SIG-M5 treated with dmso at 0.1 percent for 504 hours (cell line): ENCODE results near the gene MRNIP.
"Not testable (repeated sequence)": the region's sequence is repeated elsewhere in the genome, so short reads cannot be mapped to it uniquely, and the experiment has no call there.

ENCODE experiments used
- DNase-seq: peaks from one replicate; lab custom pipeline; 2025; ENCODE audit not compliant: unreplicated experiment; lab: John Stamatoyannopoulos, UW

MRNIP gene

GRCh38 chr5:179840766-179841165 is 17.9 kb downstream of the MRNIP start:
- DNase-seq = no peak

GRCh38 chr5:179840321-179840720 is 18.3 kb downstream of the MRNIP start:
- DNase-seq = no peak

- no peak for DNase-seq
These were observed 19.0 kb downstream of the MRNIP start for GRCh38 chr5:179839328-179840256.

GRCh38 chr5:179837076-179838011 is 21.3 kb downstream of the MRNIP start:
- DNase-seq = no peak

- DNase-seq = no peak
These were observed 22.2 kb downstream of the MRNIP start for GRCh38 chr5:179836225-179837019.

DNA sequence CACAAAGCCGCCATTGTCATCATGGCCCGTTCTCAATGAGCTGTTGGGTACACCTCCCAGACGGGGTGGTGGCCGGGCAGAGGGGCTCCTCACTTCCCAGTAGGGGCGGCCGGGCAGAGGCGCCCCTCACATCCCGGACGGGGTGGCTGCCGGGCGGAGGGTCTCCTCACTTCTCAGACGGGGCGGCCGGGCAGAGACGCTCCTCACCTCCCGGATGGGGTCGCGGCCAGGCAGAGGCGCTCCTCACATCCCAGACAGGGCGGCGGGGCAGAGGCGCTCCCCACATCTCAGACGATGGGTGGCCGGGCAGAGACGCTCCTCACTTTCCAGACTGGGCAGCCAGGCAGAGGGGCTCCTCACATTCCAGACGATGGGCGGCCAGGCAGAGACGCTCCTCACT is 23.7 kb downstream of the MRNIP start:
- DNase-seq = not testable (repeated sequence)

- DNase-seq = no peak
These were observed 24.5 kb downstream of the MRNIP start for GRCh38 chr5:179834120-179834519.

- DNase-seq = no peak
These were observed 24.9 kb downstream of the MRNIP start for GRCh38 chr5:179833709-179834070.

- DNase-seq = no peak
These were observed 25.4 kb downstream of the MRNIP start for GRCh38 chr5:179833056-179833708.

GRCh38 chr5:179832039-179832745 is 26.4 kb downstream of the MRNIP start:
- DNase-seq = no peak

DNA sequence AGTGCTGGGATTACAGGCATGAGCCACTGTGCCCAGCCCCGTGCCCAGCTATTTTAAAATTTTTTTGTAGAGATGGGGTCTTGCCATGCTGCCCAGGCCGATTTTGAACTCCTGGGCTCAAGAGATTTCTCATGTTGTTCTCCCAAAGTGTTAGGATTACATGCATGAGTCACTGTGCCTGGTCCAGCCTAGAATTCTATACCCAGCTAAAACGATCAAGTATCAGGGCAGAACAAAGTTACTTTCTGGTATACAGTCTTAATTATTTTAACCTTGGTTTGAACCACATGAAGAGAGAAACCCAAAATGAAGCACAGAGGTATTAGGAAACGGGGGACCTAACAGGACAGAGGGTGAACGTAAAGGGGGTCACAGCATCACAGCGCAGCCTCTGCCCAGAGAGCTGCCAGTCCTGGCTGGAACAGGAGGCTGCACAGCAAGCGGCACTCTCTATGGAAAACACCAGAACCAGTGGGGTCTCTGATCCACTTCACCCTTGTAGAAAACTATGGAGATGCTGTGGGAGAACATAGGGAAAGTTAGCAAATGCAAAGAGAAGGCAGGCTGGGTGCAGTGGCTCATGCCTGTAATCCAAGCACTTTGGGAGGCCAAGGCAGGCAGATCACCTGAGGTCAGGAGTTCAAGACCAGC is 27.7 kb downstream of the MRNIP start:
- DNase-seq = no peak

DNA sequence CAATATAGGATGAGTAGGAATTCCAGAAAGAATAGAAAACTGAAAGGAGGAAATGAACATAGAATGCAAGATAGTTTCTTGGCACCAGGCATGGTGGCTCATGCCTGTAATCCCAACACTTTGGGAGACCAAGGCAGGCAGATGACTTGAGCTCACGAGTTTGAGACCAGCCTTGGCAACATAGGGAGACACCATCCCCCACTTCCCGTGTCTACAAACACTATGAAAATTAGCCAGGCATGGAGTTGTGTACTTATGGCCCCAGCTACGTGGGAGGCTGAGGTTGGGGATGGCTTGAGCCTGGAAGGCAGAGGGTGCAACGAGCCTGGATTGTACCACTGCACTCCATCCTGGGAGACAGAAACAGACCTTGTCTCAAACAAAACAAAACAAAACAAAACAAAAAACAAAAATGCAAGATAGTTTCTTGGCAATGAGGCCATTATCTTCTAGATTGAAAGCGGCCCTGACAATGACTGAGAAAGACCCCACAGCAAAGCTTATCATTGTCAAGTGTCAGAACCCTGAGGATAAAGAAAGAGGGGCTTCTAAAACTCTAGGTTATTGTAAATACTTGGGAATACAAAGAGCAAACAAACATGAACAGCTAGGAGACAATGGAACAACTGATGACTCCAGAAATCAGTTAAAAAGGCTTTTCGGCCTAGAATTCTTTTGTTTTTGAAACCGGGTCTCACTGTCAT is 28.7 kb downstream of the MRNIP start:
- no peak for DNase-seq

DNA sequence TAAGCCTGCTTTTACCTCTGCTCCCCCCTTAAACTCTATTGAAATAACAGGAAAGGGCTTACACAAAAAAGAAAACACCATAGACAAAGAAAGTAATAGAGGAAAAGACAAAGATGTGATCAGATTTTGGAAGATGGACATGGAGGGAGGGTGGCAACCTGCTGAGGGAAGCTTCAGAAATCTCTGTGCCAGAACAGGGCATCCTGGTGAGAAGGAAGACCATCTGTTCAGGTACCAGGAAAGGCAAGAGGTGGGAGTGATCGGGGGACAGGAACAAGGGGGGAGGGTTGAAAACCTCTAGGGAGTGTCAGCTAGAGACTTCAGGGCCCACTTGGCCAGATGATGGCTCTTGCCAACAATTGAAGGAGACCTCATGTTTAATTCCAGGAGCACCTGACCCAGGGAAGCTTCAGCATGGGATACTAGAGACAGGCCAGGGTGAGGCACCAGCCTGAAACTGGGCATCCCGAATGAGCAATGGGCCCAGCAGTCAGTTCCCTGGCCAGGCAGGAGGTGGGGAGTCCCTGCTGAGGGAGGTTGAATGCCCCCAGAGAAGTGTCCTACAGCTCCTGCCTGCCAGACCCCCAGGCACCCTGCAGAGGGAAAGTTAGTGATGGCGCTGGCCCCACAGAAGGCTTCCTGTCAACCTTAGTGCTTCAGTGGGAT is 29.7 kb downstream of the MRNIP start:
- no peak for DNase-seq

DNA sequence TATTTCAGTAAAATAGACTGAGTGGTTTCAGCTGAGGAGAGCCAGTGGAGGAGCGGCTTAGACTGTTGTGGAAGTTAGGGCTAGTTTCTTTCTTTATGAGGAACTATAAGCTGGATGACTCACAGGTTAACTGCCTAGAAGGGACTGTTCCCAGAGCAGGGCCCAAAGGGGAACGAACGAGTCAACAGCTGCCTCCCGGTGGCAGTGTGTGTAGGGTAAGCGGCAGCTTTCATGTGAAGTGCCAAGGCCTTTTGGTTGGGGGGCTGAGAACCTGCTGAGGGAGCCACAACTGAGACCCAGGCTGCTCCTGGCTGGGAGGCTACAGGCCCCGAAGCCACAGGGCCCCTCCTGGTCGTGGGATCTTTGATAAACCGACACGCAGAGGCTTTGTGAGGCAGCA is 30.9 kb downstream of the MRNIP start:
- DNase-seq = peak; percentile 97

- DNase-seq = no peak
These were observed 32.9 kb downstream of the MRNIP start for GRCh38 chr5:179825655-179826182.

- DNase-seq = no peak
These were observed 33.9 kb downstream of the MRNIP start for GRCh38 chr5:179824745-179825112.

DNA sequence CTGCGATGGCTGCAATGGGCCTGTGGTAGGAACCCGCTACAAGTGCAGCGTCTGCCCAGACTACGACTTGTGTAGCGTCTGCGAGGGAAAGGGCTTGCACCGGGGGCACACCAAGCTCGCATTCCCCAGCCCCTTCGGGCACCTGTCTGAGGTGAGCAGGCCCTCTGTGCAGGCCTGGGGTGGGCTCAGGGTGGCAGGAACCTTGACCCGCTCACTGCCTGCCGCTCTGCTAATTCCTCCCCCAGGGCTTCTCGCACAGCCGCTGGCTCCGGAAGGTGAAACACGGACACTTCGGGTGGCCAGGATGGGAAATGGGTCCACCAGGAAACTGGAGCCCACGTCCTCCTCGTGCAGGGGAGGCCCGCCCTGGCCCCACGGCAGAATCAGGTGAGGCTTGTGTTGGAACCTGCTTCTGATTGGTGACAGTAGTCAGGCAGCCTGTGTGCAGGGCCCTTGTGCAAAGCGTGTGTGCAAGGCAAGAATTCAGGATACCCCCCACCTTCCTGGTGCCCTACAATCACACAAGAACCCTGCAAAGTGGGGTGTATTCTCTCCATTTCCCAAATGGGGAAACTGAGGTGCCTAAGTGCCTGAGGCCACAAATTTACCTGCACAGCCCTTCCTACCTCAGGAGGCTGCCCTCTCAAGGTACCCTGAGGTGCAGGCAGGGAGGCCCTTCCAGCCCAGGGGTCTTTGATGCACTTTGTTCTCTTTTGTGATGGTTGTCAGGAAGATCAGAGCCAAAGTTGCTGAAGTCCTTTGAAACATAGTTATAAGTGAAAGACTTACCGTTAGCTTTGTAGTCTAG is 34.5 kb downstream of the MRNIP start:
- no peak for DNase-seq
